ENCODE measurements around the gene ADAMTS2. TPM values are rescaled to one million over a fixed set of nuclear protein-coding genes. Genes with fewer than 3 reads are reported as not detected.

ADAMTS2 gene
- total and polyA plus RNA-seq, 2 donors from 2014 or later, result 2.0 to 13.6 TPM

DNA sequence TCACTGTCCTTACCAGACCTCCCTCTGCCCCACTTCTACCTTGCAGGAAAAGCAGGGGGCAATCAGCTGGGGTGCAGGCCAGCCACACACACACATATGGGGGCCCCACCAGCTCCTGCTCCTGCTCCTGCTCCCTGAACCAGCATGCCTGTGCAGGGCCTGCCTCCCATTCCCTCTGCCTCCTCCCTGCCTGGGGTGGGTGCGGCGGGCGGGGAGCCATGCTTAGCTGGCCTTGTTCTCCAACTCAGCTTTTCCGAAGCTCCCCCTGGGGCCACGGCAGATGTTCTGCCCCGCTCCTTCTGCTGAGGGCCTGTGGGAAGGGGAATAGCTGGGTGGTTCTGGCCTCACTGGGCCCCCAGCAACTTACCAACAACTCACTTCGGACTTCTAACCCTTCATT is 195.2 kb downstream of the ADAMTS2 start:
- DNase-seq, result peak in 1 of 5 donors; percentile 42
- intact Hi-C loops (cut with DNase I), result no loop called here
- no peak for FAIRE-seq

DNA sequence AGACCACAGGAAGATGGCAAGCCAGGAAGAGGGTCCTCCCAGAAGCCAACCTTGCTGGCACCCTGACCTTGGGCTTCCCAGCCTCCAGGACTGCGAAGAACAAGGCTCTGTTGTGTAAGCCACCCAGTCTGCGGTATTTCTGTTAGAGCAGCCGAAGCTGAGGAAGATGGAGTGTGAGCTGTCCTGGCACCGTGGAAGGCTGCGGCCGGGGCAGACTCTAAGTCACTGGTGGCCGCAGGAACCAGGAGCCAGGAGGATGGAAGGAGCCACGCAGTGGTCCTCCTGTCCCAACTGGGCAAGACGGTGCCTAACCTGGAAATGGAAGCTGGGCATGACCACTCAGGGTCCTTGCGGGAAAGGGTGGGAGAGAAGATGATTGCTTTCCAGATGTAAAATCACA is 196.0 kb downstream of the ADAMTS2 start:
- DNase-seq (peak in 1 of 5 donors; percentile 20), FAIRE-seq (no peak)
- Histone ChIP-seq H3K4me3 (ENCODE audit: low read length in 3 of 3) (no peak overlapping the region), H3K9me3 (ENCODE audit: control insufficient read depth in 2 of 3, insufficient read depth in 1 of 3, low read length in 3 of 3) (no peaks in the 10 kb centered on the region), H3K4me1 (ENCODE audit: control insufficient read depth in 2 of 3, insufficient read depth in 2 of 3, low read depth in 1 of 3, low read length in 3 of 3) (no peaks in the 10 kb centered on the region), H3K36me3 (ENCODE audit: control insufficient read depth in 2 of 3, insufficient read depth in 3 of 3, low read length in 3 of 3) (no peaks in the 10 kb centered on the region), H3K27ac (ENCODE audit: low read depth in 2 of 2, low read length in 2 of 2) (no peak overlapping the region), H3K27me3 (ENCODE audit: control insufficient read depth, insufficient read depth, low read length) (no peaks in the 10 kb centered on the region), H3K9ac (ENCODE audit: low read length in 3 of 3) (no peak overlapping the region)
- no peak for TF ChIP-seq CTCF (IDR thresholded peaks at IDR 0.05; ENCODE audit: borderline replicate concordance, extremely low read depth, insufficient read depth)
- intact Hi-C loops (cut with DNase I), result no loop called here

More for the DNA sequence above, 195.2 kb downstream of the ADAMTS2 start:
- no peak overlapping the region for H3K4me3 ChIP-seq (ENCODE audit: low read length in 3 of 3)
- no peaks in the 10 kb centered on the region for H3K27me3 ChIP-seq (ENCODE audit: control insufficient read depth, insufficient read depth, low read length)
- H3K4me1 ChIP-seq (ENCODE audit: control insufficient read depth in 2 of 3, insufficient read depth in 2 of 3, low read depth in 1 of 3, low read length in 3 of 3), result no peaks in the 10 kb centered on the region
- H3K36me3 ChIP-seq (ENCODE audit: control insufficient read depth in 2 of 3, insufficient read depth in 3 of 3, low read length in 3 of 3), result no peaks in the 10 kb centered on the region
- H3K27ac ChIP-seq (ENCODE audit: low read depth in 2 of 2, low read length in 2 of 2), result no peak overlapping the region
- H3K9ac ChIP-seq (ENCODE audit: low read length in 3 of 3), result no peak overlapping the region
- no peak for TF ChIP-seq CTCF (IDR thresholded peaks at IDR 0.05; ENCODE audit: borderline replicate concordance, extremely low read depth, insufficient read depth)
- H3K9me3 ChIP-seq (ENCODE audit: control insufficient read depth in 2 of 3, insufficient read depth in 1 of 3, low read length in 3 of 3), result no peaks in the 10 kb centered on the region

GRCh38 chr5:179148703-179149170 is 196.5 kb downstream of the ADAMTS2 start:
- no peak overlapping the region for H3K27ac ChIP-seq (ENCODE audit: low read depth in 2 of 2, low read length in 2 of 2)
- TF ChIP-seq CTCF (IDR thresholded peaks at IDR 0.05; ENCODE audit: borderline replicate concordance, extremely low read depth, insufficient read depth), result no peak
- H3K36me3 ChIP-seq (ENCODE audit: control insufficient read depth in 2 of 3, insufficient read depth in 3 of 3, low read length in 3 of 3), result no peaks in the 10 kb centered on the region
- H3K9ac ChIP-seq (ENCODE audit: low read length in 3 of 3), result no peak overlapping the region
- no peak overlapping the region for H3K4me3 ChIP-seq (ENCODE audit: low read length in 3 of 3)
- H3K9me3 ChIP-seq (ENCODE audit: control insufficient read depth in 2 of 3, insufficient read depth in 1 of 3, low read length in 3 of 3), result no peaks in the 10 kb centered on the region
- no peak for FAIRE-seq
- H3K4me1 ChIP-seq (ENCODE audit: control insufficient read depth in 2 of 3, insufficient read depth in 2 of 3, low read depth in 1 of 3, low read length in 3 of 3), result no peaks in the 10 kb centered on the region
- intact Hi-C loops (cut with DNase I), result no loop called here
- H3K27me3 ChIP-seq (ENCODE audit: control insufficient read depth, insufficient read depth, low read length), result no peaks in the 10 kb centered on the region
- peak in 1 of 5 donors; percentile 30 for DNase-seq

All from kidney (tissue), 14 donors.